Dermis microvascular lymphatic vessel endothelial cell (primary cell): ENCODE results near the gene GP1BB. TPM values are rescaled to one million over a fixed set of nuclear protein-coding genes. Genes with fewer than 3 reads are reported as not detected.
"Not testable (repeated sequence)": the region's sequence is repeated elsewhere in the genome, so short reads cannot be mapped to it uniquely, and the experiment has no call there.

ENCODE experiments used
- DNase-seq, 2 donors: peaks; one replicate each; pipeline versions ENCODE4 v3.0.0 to v3.0.0-alpha.2; 2010; ENCODE audit warnings: low read depth in 2 of 2
- total RNA-seq: library from RNA; depleted of rRNA; stranded (reverse); fragments of >200 nt; gene quantifications from 2 replicates; pipeline ENCODE4 v1.2.1, GENCODE V29; 2014

The GP1BB gene
- 2.7 and 5.3 TPM in 2 replicates for total RNA-seq

DNA sequence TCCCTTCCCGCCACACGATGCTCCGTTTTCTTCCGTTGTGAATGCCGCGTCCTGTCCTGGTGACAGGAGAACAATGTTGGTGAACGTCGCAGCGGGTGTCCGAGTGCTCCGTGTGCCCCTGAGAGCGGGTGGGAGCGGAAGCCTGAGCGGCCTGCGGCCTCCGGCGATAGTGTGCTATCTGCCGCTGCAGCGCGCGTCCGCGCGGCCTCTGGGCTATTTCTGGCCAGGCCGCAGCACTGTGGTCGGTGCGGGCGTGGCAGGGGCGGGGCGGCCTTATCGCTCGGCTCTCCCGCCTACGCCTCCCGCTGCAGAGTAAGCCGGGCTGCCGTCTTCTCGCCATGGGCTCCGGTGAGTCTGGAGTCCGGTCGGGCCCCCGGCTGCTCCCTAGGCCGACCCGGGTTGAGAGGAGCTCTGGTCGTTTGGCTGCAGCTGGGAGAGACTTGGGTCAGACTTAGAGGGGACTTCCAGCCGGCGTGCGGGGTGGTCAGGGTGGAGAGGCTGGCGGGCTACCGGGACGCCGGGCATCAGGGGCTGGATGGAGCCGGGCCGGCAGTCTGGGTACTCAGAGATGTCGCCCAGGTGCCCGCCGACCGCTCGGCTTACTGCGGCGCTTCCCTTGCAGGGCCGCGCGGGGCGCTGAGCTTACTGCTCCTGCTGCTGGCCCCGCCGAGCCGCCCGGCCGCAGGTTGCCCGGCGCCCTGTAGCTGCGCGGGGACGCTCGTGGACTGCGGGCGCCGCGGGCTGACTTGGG lies at the start of gene GP1BB:
Gene GP1BB, plus strand, starts transcription at position 308 of the 751 bp plus-strand sequence. Its CDS starts 31 bp downstream, at position 339.
- peak; percentile 47 to 72 for DNase-seq

DNA sequence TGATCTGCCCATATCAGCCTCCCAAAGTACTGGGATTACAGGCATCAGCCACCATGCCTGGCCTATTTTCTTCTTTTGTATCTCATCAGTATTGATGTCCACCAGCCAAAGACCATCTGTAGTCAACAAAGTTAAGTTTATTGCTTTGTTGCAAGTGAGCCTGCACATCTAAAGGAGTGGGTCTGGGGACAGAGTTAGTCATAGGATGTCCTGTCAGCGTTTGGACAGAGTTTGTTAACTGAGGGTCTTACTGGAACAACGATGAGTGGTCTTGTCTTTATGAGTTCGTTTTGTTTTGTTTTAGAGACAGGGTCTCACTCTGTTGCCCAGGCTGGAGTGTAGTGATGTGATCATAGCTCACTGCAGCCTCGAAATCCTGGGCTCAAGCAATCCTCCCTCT lies 49.7 kb upstream of the GP1BB start:
- DNase-seq = no peak

DNA sequence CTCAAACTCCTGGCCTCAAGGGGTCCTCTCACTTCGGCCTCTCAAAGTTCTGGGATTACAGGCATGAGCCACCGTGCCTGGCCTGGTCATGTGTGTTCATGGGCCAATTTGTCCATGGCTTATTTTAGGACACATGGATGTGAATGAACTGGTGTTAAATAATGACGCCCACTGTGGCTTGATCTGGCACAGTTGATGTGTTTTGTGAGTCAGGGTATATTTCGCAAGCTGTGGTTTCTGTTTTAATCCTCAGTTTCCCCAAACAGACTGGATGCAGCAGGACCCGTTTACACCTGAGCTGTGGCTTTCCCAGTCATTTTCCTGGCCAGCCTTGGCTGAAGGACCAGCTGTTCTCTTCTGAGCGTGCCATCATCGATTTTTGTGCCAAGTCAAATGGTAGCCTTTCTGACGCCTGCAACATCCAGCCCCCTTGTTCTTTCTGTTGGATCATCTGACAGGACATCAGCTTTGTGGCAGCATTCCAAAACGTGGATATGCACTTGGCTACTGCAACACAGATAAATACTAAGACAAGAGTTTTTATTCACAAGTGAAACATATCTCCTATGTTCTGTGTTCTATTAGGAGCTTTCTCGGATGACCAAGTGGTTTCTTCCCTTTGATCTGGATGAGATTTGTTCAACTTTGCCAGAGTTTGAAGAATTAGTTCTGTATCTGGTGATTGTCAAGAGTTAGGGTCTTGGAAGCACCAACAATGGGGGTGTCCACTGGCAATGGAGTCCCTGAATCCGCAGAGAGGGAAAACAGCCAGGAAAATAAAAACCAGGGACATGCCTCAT lies 49.0 kb upstream of the GP1BB start:
- peak; percentile 75 to 86 for DNase-seq

DNA sequence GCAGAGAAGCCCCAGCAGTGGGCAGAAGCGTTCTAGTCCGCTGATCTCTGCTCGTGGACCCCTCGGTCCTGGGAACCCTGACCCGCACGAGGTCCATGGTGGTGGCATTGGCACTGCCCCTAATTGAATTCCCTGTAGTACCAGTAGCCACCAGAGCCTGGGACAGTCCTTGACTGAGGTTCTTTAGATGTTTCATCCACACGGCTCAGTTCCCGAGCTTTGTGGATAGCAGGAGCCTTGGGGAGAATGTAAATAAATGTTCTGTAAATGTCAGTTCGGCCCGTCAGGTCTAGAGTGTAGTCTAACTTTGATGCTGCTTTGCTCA lies 48.4 kb upstream of the GP1BB start:
- DNase-seq = no peak

DNA sequence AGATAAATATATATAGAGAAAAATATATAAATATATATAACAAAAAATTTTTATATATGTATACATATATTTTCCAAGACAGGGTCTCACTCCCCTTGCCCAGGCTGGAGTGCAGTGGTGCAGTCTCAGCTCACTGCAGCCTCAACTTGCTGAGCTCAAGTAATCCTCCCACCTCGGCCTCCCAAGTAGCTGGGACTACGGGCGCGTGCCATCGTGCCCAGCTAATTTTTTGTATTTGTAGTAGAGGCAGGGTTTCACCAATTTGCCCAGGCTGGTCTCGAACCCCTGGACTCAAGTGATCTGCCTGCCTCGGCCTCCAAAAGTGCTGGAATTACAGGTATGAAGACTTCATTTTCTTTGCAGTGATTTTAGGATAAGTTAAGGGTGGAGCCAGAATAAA lies 47.9 kb upstream of the GP1BB start:
- no peak for DNase-seq

DNA sequence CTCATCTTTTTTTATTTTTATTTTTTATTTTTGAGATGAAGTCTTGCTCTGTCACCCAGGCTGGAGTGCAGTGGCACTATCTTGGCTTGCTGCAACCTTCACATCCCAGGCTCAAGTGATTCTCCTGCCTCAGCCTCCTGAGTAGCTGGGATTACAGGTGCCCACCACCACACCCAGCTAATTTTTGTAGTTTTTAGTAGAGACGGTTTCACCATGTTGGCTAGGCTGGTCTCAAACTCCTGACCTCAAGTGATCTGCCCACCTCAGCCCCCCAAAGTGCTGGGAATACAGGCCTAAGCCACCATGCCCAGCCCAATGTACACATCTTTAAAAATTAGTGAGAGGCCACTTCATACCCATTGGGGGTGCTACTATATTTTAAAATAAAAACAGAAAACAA lies 46.9 kb upstream of the GP1BB start:
- not testable (repeated sequence) for DNase-seq

DNA sequence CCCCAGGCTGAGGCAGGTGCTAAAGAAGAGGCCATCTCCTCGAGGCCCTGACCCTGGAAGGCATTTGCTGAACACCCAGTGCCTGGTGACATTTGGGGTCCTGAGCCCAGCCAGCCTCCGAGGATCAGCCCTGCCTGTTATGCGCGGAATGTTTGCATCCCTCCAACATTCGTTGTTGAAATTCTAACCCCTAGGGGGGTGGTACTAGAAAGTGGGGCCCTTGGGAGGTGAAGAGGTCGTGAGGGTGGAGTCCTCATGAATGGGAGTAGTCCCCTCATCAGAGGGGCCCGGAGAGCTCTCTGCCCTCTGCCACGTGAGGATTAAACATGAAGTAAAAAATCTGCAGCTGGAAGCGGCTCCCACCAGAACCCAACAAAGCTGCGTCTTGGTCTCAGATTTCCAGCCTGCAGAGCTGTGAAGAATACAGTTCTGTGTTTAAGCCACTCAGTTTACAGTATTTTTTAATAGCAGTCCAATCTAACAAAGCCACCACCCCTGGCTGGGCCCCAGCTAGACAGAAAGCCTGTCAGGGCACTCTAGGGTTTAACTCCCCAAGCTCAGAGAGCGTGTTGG lies 44.3 kb upstream of the GP1BB start:
- DNase-seq = no peak

DNA sequence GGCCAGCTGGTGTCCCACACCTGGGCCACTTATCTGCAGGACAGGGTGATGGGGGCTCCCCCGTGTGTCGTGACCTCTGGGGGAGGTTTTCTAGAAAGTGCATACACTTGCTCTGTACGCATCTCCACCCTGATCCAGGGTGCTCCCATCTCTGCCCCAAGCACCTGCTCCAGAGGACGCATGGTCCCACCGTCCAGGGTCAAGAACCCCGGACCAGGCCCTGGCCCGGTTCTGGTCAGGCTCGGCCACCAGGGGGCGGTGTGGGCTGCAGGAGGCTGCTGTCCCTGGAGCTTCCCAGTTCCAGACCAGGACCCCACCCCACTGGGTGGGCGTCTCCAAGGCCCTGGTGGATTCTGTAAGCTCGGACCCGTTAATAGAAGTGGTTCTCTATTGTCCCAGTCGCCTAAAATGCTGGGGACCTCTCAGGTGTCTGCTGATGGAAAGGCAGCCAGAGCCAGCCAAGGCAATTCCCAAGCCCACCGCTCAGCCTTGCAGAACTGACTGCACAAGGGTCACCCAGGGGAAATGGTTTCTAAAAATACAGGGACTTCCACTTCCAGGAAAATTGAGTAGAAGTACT lies 43.7 kb upstream of the GP1BB start:
- DNase-seq = peak in 1 of 2 donors; percentile 35

DNA sequence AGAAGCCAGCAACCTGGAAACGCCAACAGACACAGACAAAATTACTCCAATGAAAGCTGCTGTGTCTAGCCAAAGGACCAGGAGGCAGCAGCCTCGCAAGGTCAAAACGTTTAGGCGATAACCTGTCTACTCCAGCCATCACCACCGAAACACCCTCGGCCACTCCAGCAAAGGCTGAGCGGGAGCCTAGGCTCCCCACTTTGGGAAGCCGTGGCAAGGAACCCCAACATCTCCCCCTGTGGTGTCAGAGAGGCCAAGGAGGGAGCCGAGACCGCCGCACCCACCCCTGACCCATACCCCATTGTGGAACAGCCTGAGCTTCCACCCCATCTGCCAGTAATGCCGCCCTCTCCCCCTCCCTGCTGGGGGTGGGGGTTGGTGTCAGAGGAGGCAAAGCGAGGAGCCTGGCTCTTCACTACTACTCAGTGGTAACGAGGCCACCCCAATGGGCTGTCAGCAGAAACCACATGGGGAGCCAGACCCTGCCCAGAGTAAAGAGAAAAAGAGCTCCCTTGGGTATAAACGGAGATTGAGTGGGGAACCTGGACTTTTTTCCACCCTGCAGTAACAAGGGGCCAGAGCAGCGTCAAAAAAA lies 43.0 kb upstream of the GP1BB start:
- DNase-seq = no peak

DNA sequence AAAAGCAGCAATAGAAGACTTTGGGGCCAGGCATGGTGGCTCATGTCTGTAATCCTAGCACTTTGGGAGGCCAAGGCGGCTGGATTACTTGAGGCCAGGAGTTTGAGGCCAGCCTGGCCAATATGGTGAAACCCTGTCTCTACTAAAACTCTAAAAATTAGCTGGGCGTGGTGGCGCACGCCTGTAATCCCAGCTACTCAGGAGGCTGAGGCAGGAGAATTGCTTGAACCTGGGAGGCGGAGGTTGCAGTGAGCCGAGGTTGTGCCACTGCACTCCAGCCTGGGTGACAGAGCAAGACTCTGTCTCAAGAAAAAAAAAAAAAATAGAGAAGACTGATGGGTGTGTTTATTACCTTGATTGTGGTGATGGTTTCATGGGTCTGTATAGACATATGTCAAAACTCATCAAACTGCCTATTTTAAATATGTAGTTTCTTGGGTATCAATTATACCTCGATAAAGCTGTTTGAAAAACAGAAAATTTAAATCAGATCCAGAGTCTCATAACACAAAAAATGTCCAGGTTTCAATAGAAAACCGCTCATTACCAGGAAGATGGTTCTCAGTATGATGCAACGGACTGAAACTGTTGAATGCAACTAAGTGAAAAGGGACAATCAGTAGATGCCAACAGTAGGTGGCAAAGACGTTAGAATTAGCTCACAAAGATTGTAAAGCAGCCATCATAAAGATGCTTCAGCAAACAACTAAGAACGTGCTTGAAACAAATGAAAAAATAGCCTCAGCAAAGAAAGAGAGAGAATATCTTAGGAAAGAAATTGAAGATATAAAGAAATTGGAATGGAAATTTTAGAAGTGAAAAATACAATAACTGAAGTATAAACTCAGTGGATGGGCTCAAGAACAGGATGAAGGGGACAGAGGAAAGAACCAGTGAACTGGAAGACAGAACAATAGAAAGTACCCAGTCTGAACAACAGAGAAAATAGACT lies 42.2 kb upstream of the GP1BB start:
- DNase-seq = no peak

DNA sequence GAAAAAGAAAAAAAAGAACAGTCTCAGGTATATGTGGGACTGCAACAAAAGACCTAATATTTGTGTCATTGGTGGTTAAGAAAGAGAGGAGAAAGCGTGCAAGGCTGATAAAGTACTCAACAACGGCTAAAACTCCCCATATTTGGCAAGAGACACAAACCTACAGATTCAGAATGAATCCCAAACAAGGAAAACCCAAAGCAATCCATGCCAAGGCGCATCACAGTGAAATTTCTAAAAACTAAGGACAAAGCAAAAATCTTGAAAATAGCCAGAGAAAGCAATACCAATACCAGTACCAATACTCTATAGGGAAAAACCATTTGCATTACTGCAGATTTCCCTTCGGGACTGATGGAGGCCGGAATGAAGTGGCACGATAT lies 41.5 kb upstream of the GP1BB start:
- no peak for DNase-seq

DNA sequence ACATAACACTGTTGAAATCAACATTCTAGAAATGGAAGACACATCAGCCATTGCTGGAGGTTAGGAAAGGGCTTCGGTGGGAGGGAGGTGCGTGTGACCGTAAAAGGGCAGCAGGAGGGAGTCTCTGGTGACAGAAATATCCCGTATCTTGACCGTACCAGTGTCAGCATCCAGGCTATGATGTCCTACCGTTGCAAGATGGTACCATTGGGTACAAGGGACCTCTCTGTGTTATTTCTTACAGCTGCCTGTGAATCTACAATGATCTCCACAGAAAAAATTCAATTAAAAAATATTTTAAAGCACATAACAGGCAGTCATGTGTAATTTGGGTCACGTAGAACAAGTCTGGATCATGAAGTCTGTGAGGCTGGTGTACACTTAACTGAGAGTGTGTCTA lies 36.4 kb upstream of the GP1BB start:
- no peak for DNase-seq

DNA sequence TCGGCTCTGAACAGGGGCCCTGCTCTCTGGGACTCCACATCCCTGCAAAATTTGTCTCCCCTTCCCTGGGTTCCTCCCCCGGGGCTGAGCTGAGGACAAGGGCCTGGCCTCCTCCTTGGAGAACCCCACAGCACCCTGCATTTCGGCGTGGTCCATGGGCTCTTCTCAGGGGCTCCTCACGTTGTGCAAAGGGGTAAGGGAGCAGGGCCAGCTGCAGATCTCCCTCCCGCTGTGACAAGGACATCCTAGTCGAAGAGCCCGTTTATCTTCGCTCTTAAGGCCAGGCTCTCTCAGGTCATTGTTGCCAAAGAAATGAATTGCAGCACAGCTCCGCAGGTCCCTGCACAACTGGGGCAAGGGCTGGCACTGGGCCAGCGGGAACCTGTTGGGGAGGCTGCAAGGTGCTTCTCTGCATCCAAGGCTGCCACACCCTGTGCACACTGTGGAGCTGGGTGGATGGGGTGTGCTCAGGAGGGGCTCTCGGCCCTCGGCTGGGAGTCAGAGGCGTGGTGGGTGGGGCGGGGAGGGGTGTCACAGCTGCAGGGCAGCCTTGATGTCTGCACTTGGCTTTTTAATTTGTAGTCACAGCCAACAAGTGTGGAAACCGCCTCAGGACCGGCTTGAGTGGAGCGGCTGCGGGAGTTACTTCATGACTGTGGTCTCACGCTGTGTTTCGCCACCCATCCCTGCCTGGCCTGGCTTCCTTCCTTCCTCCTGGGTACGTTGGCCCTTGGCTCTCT lies 35.6 kb upstream of the GP1BB start:
- DNase-seq = no peak

DNA sequence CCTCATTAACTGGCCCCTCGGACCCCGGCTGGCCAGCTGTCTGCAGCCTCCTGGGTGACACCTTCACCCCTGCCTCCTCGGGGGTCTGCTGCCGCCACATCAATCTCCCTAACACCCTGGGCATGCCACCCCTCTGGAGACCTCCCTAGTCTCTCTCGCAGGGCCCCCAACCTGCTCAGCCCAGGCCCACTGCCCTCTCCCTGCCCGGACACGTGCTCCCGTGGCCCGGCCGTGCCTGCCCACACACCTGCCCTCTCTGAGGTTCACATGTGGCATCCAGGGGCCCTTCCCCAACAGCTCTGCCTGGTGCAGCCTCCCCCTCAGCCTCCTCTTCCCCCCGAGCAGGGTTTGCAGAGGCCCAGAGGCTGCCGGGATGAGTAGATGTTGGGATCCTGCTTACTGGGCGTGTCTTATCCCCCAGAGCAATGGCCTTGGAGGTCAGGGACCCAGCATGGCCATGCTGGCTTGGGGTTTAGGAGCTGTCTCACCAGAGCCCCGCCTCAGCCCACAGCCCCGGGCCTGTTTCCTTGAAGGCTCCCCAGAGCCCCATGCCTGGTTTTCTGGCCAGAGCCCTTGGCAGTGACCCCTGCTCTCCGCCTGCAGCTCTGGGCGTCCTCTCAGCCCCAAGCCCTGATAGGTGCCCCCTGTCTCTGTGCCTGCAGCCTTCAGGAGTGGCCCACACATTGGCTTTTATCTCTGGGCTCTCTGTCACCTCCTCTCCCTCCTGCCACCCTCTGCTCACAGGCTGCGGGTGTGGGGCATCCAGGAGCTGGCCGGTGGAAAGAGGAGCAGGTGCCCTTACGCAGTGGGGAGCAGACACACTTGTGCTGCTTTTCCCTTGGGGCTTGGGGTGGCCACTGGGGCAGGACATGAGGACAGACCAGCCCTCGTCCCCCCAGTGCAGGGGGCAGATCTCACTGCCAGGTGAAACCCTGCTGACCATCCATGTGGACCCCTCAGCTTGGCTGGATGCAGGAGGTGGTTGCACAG lies 34.7 kb upstream of the GP1BB start:
- DNase-seq = no peak

DNA sequence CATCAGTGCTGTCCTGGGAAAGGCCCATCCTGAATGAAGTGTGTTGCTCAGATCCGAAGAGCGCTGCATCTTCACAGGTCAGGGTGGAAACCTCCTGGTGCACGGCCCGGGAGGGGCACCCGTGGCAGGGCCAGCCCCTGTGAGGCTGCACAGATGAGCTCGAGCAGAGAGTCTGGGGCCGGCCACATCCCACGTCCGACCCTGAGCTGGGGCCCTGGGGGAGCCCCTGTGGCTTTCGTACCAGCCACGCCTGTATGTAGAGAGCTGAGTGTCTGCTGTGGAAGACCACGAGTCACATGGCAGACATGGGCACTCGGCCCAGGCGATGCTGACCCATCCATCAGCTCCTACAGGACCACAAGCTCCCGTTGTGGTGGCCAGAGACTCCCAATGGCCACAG lies 33.9 kb upstream of the GP1BB start:
- no peak for DNase-seq

DNA sequence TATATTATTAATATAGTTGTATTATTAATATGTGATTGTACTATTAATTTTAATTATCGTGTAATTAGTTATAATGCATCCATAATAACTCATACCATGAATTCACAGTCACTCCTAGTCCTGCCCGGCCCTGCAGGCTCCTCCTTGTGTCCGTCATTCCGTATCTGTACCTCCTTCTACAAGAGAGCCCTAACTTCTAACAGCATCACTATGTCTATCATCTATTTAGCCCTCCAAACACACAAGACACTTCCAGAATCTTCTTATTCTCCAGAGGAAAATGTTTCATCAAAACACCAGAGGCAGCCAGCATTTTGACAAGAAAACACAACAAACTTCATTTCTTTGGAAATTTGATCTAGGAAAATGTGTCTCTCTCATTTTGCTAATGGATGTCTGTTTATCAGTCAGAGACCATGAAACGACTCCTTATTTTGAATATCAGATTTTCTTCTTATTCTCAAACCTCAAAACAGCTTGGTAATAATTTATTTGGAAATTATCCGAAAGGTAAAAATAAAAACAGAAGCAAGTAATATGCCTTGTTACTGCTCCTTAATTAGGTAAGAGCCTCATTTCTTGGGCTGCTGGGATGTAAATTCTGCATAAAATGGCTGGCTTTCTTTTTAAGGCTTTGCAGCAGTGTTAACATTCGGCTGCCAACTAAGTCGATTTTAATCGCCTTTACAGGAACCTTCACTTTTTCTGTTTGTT lies 32.2 kb upstream of the GP1BB start:
- DNase-seq = no peak

DNA sequence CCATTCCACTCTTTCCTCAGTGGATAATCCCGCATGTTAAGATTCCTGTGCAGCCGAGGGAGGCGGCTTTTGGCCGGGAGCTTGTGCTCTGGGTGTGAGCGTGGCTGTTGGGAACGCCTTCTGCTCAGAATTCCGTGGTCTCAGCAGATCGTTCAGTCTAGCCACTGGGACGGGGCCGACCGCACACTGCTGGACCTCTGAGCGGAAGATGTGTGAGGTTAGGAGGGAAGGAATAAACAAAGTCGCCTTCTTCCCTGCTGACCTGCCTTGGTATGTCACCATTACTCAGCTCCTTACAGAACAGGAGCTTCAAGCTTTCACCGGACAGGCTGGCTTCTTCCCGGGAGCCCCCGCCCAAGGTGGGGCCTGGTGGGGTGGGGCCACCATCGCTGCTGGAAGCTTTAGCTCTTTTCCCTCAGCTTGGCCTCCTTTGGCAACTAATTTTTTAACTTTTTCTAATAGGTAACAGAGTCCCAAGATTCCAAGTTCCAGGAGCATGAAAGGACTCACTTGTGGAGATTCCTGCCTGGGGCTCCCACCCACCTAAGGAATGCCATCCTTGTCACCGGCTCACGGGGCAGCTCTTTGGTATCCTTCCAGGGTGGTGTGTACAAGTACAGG lies 31.5 kb upstream of the GP1BB start:
- DNase-seq = no peak

DNA sequence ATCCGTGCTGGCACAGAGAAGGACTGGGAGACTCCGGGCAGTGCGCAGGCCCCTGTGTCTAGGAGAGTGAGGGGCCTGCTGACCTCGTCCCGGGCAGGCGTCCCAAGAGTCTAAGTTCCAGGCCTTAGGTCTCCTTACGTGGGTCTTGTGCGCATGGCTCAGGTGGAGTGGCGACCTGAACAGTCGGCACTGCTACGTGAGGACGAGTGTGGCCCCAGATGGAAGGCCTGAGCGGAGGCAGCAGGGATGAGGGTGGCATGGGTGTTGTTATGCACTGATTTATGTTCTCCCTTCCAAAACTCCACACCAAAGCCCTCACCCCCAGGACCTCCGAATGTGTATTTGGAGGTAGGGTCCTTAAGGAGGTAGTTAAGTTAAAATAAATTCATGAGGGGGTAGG lies 29.8 kb upstream of the GP1BB start:
- DNase-seq = no peak
